K562 (cell line): Measurements from ENCODE around the gene FOXE1. TPM values are rescaled to one million over a fixed set of nuclear protein-coding genes. Genes with fewer than 3 reads are reported as not detected.

Experiments used
- ATAC-seq: fragments of 200-7000 bp; cut with Tn5 transposase; 3 replicates; pipeline ENCODE4 v1.9.1; 2020; ENCODE audit warnings: moderate library complexity
- BruUV-seq: library from RNA; stranded (reverse); fragments of 400-500 nt; replicated peaks from 2 replicates; lab custom pipeline; 2021; lab: Mats Ljungman, UMichigan
- CTCF ChIA-PET: fragments of 300-600 bp; formaldehyde crosslinking; extraction: SDS; loops from one replicate; lab custom pipeline; 2021; ENCODE audit warnings: low intra/inter-chr PET ratio; lab: Yijun Ruan, JAX
- POLR2A ChIA-PET: fragments of 300-600, 350-650 bp; sonication (Branson Sonifier 250); formaldehyde crosslinking; extraction: SDS; loops from one replicate; lab custom pipeline; 2021; ENCODE audit warnings: antibody characterized with exemption, inconsistent platforms; lab: Yijun Ruan, JAX
- DNase-seq, 4 experiments: peaks; one replicate each; pipeline versions ENCODE4 v3.0.0 to v3.0.0-alpha.2; 2011 to 2018; ENCODE audit warnings: low spot score in 3 of 4, mixed read lengths in 3 of 4; ENCODE audit errors: extremely low read depth in 1 of 4
- FAIRE-seq: peaks from 2 replicates; lab custom pipeline; 2011; peaks lifted over from hg19 to GRCh38; lab: Jason Lieb, UNC
- H2AFZ ChIP-seq: 2 replicates; pipeline ENCODE4 v1.6.0; 2011; ENCODE audit warnings: low read depth, low read length, control low read depth, inconsistent platforms
- H3K27ac ChIP-seq: fragments of 200-600 bp; 3 replicates; pipeline ENCODE4 v1.8.0; 2011; ENCODE audit warnings: low read depth, mild to moderate bottlenecking, control low read depth, inconsistent platforms, low read length, moderate library complexity, mixed read lengths; ENCODE audit errors: extremely low read depth
- H3K27me3 ChIP-seq, 2 experiments: fragments of 300-600 bp in 1 of 2; 2 replicates in 1 of 2; 3 replicates in 1 of 2; pipeline versions ENCODE4 v1.6.0 to v1.8.0; 2011; ENCODE audit warnings: inconsistent platforms in 2 of 2, low read length in 2 of 2, mild to moderate bottlenecking in 1 of 2, mixed read lengths in 1 of 2, moderate library complexity in 1 of 2; ENCODE audit not compliant: control insufficient read depth in 2 of 2, insufficient read depth in 2 of 2
- H3K36me3 ChIP-seq: fragments of 300-600 bp; 3 replicates; pipeline ENCODE4 v1.8.0; 2011; ENCODE audit warnings: mild to moderate bottlenecking, low read length, inconsistent platforms; ENCODE audit not compliant: control insufficient read depth, insufficient read depth
- H3K4me1 ChIP-seq, 2 experiments: fragments of 200-600 bp in 1 of 2; replicated peaks in 1 of 2; 2 replicates in 1 of 2; 3 replicates in 1 of 2; pipeline versions ENCODE4 v1.5.1 to v1.8.0; 2011; ENCODE audit warnings: inconsistent platforms in 2 of 2, low read length in 2 of 2, mild to moderate bottlenecking in 1 of 2, mixed read lengths in 1 of 2, moderate library complexity in 1 of 2; ENCODE audit not compliant: control insufficient read depth in 2 of 2, insufficient read depth in 2 of 2
- H3K4me2 ChIP-seq: 2 replicates; pipeline ENCODE4 v1.6.1; 2011; ENCODE audit warnings: low read length, control low read depth, inconsistent platforms, mixed read lengths; ENCODE audit not compliant: insufficient read depth
- H3K4me3 ChIP-seq: fragments of 200-600 bp; sonication (generic), shearing (Covaris generic); 2 replicates; pipeline ENCODE4 v1.5.1; 2016; ENCODE audit warnings: control low read depth, inconsistent platforms
- H3K79me2 ChIP-seq: fragments of 200-600 bp; 3 replicates; pipeline ENCODE4 v1.8.0; 2011; ENCODE audit warnings: low read length, inconsistent platforms; ENCODE audit not compliant: control insufficient read depth, insufficient read depth
- H3K9ac ChIP-seq, 2 experiments: 2 replicates each; pipeline versions ENCODE4 v1.6.0 to v1.6.1; 2011; ENCODE audit warnings: low read depth in 2 of 2, low read length in 2 of 2, control low read depth in 1 of 2, inconsistent platforms in 1 of 2, mild to moderate bottlenecking in 1 of 2, mixed read lengths in 1 of 2; ENCODE audit not compliant: insufficient read depth in 1 of 2
- H3K9me1 ChIP-seq: one replicate; pipeline ENCODE4 v1.6.0; 2011; ENCODE audit warnings: inconsistent platforms, mild to moderate bottlenecking, low read length, moderate library complexity; ENCODE audit not compliant: control insufficient read depth, insufficient read depth
- H3K9me3 ChIP-seq: replicated peaks from 2 replicates; pipeline ENCODE4 v1.5.1; 2011; ENCODE audit warnings: low read depth, low read length, inconsistent platforms; ENCODE audit not compliant: control insufficient read depth, insufficient read depth
- H4K20me1 ChIP-seq: replicated peaks from 2 replicates; pipeline ENCODE4 v1.6.1; 2011; ENCODE audit warnings: low read length, inconsistent platforms, mixed read lengths; ENCODE audit not compliant: control insufficient read depth, insufficient read depth
- CLOCK ChIP-seq: fragments of 250-450 bp; sonication (Bioruptor Pico); IDR thresholded peaks from 2 replicates; pipeline ENCODE4 v1.4.0; 2020; ENCODE audit warnings: mild to moderate bottlenecking, moderate library complexity, borderline replicate concordance
- CXXC5 ChIP-seq: fragments of 250-450 bp; sonication (Bioruptor Pico); IDR thresholded peaks from 2 replicates; pipeline ENCODE4 v1.8.0; 2022; ENCODE audit warnings: inconsistent platforms, mild to moderate bottlenecking, moderate library complexity
- EP300 ChIP-seq: IDR thresholded peaks from 2 replicates; pipeline ENCODE4 v1.6.1; 2012; ENCODE audit warnings: low read length, improper control_type of control experiment
- FUS ChIP-seq: fragments of 200-400 bp; formaldehyde crosslinking; optimal IDR thresholded peaks from 2 replicates; pipeline ENCODE3; 2017; ENCODE audit warnings: low read depth, low read length
- HEY1 ChIP-seq: fragments of 250-450 bp; sonication (Bioruptor Pico); IDR thresholded peaks from 2 replicates; pipeline ENCODE4 v1.5.0; 2020; ENCODE audit warnings: mild to moderate bottlenecking, moderate library complexity, borderline replicate concordance
- HLTF ChIP-seq: fragments of 450-650 bp; IDR thresholded peaks from 2 replicates; pipeline ENCODE4 v1.6.1; 2016
- L3MBTL2 ChIP-seq: fragments of 450-650 bp; IDR thresholded peaks from 2 replicates; pipeline ENCODE4 v1.6.1; 2016; ENCODE audit warnings: mild to moderate bottlenecking, moderate library complexity
- MECOM ChIP-seq: fragments of 250-450 bp; sonication (Bioruptor Pico); IDR thresholded peaks from 2 replicates; pipeline ENCODE4 v1.8.0; 2022; ENCODE audit warnings: inconsistent platforms
- SRSF3 ChIP-seq: fragments of 200-400 bp; formaldehyde crosslinking; IDR thresholded peaks from 2 replicates; pipeline ENCODE4 v1.6.1; 2016; ENCODE audit warnings: mild to moderate bottlenecking, low read length, moderate library complexity; ENCODE audit not compliant: insufficient read depth
- TAF15 ChIP-seq: fragments of 200-400 bp; formaldehyde crosslinking; IDR thresholded peaks from 2 replicates; pipeline ENCODE4 v1.6.1; 2017; ENCODE audit warnings: mild to moderate bottlenecking, low read depth, low read length, moderate library complexity
- TSC22D4 ChIP-seq: fragments of 450-650 bp; IDR thresholded peaks from 2 replicates; pipeline ENCODE4 v1.6.1; 2016; ENCODE audit warnings: missing genetic modification characterization, missing biosample characterization, control low read depth
- TSHZ1 ChIP-seq: fragments of 250-450 bp; sonication (Bioruptor Pico); IDR thresholded peaks from 2 replicates; pipeline ENCODE4 v1.4.0; 2020; ENCODE audit warnings: mild to moderate bottlenecking, moderate library complexity
- YBX1 ChIP-seq: fragments of 450-650 bp; IDR thresholded peaks from 2 replicates; pipeline ENCODE4 v1.7.1; 2016; ENCODE audit warnings: mild to moderate bottlenecking
- WGBS: fragments of 100-300 bp; shearing (Covaris generic); methylation state at CpG from one replicate; pipeline ENCODE4 v1.1.6; 2016; ENCODE audit warnings: low coverage, mixed read lengths; ENCODE audit not compliant: insufficient coverage; ENCODE audit errors: missing lambda C conversion rate; 5-methylcytosine and 5-hydroxymethylcytosine counted together
- in situ Hi-C: fragments of 300-500 bp; cut with MboI; formaldehyde crosslinking; loops from 4 replicates; pipeline ENCODE4 v1.15.0; 2018; ENCODE audit warnings: inconsistent platforms, mixed read lengths
- intact Hi-C: fragments of 100-400 bp; cut with micrococcal nuclease; formaldehyde crosslinking; loops from 2 replicates; pipeline ENCODE4 v1.14.2; 2022
- polyA plus RNA-seq, 8 experiments: library from polyadenylated mRNA; depleted of rRNA in 4 of 8; stranded (reverse) in 5 of 8; unstranded in 3 of 8; fragments of >200 nt; fragmentation: Nextera tagmentation in 2 of 8; fragmentation: Illumina TruSeq in 1 of 8; extraction: Ambion mirVana in 2 of 8; extraction: Trizol in 1 of 8; gene quantifications; 2 replicates each; pipeline versions ENCODE4 v1.2.1 to v1.2.3, GENCODE V29; 2011 to 2014; ENCODE audit warnings: inconsistent platforms in 1 of 8, missing spikeins in 1 of 8
- total RNA-seq, 7 experiments: library from RNA; depleted of rRNA in 6 of 7; stranded (reverse); fragments of >200 nt in 6 of 7; fragmentation: Illumina TruSeq in 2 of 7; extraction: Trizol in 2 of 7; gene quantifications; 2 replicates each; pipeline versions ENCODE4 v1.2.1 to v1.2.3, GENCODE V29; 2011 to 2021; ENCODE audit warnings: low replicate concordance in 1 of 7
- TF ChIP-seq, protein P1 (sequence below): fragments of 250-450 bp; sonication (Bioruptor Pico); IDR thresholded peaks from 2 replicates; pipeline ENCODE4 v1.8.0; 2021; ENCODE audit warnings: moderate library complexity, mild to moderate bottlenecking, inconsistent platforms

Gene FOXE1
- total and polyA plus RNA-seq, 9 of the 15 experiments (the other 6 are each of a cell fraction or from before 2014, with no cell fraction given): not detected

DNA sequence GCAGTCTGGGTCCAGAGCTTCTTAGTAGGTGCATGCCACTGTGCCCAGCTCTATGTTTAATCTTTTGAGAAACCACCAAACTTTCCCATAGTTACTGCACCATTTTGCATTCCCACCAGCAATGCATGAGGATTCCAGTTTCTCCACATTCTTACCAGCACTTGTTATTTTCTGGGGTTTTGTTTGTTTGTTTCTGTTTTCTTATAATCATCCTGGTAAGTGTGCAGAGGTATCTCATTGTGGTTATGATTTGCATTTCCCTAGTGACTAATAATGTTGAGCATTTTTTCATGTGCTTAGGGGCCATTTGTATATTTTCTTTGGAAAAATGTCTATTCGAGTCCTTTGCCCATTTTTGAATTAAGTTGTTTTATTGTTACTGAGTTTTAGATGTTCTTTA, 11.4 kb downstream of the FOXE1 start:
- WGBS: 0% methylated on average over 1 of the region's 1 CpG
- peaks cover 24 to 46% of the 10 kb centered on the region in 2 experiments; a peak in 4 of 5 replicates for H3K27me3 ChIP-seq
- no peak overlapping the region for H3K27ac ChIP-seq
- no peaks in the 10 kb centered on the region for H3K79me2 ChIP-seq
- H3K9ac ChIP-seq: no peak overlapping the region
- H3K9me1 ChIP-seq: no peaks in the 10 kb centered on the region
- H4K20me1 ChIP-seq: no peaks in the 10 kb centered on the region
- BruUV-seq: no TSS peak
- H3K4me3 ChIP-seq: no peak overlapping the region
- no peaks in the 10 kb centered on the region for H3K4me1 ChIP-seq
- TF ChIP-seq HEY1 (CRISPR knock-in tag) (no peak), CXXC5 (CRISPR knock-in tag) (no peak), EP300 (no peak), HLTF (no peak), MECOM (CRISPR knock-in tag) (no peak), SRSF3 (no peak), YBX1 (no peak), TSHZ1 (CRISPR knock-in tag) (no peak), TSC22D4 (tag) (no peak), L3MBTL2 (no peak), FUS (no peak), TAF15 (no peak), CLOCK (CRISPR knock-in tag) (no peak)
- TF ChIP-seq, protein P1, sequence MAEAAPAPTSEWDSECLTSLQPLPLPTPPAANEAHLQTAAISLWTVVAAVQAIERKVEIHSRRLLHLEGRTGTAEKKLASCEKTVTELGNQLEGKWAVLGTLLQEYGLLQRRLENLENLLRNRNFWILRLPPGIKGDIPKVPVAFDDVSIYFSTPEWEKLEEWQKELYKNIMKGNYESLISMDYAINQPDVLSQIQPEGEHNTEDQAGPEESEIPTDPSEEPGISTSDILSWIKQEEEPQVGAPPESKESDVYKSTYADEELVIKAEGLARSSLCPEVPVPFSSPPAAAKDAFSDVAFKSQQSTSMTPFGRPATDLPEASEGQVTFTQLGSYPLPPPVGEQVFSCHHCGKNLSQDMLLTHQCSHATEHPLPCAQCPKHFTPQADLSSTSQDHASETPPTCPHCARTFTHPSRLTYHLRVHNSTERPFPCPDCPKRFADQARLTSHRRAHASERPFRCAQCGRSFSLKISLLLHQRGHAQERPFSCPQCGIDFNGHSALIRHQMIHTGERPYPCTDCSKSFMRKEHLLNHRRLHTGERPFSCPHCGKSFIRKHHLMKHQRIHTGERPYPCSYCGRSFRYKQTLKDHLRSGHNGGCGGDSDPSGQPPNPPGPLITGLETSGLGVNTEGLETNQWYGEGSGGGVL (CRISPR knock-in tag): no peak
- POLR2A ChIA-PET: interaction anchor here (2.0 kb wide), 1 partner anchor 10 kb away, joined by 7 read pairs; no protein-coding TSS in a partner anchor
- no peak overlapping the region for H2AFZ ChIP-seq
- CTCF ChIA-PET: no interaction called here
- no peak for ATAC-seq
- no peak overlapping the region for H3K4me2 ChIP-seq
- no peak for FAIRE-seq
- no peaks in the 10 kb centered on the region; the same call in 1 of the 2 replicates for H3K9me3 ChIP-seq
- intact Hi-C loops (no loop called here), in situ Hi-C loops (no loop called here)
- no peaks in the 10 kb centered on the region for H3K36me3 ChIP-seq
- no peak for DNase-seq
